ENCODE data around the gene PKDREJ. TPM values are rescaled to one million over a fixed set of nuclear protein-coding genes. Genes with fewer than 3 reads are reported as not detected.
"Not testable (repeated sequence)": the region's sequence is repeated elsewhere in the genome, so short reads cannot be mapped to it uniquely, and the experiment has no call there.

The PKDREJ gene
- total RNA-seq, 1 donor: not detected

- no peak overlapping the region for H3K4me2 ChIP-seq (ENCODE audit: insufficient read depth, low read length)
- H3K9me3 ChIP-seq (ENCODE audit: low read depth, low read length): no peaks in the 10 kb centered on the region
- H2AFZ ChIP-seq (ENCODE audit: low read length): no peak overlapping the region
- peaks cover 48% of the 10 kb centered on the region for H3K36me3 ChIP-seq (ENCODE audit: insufficient read depth, low read length)
- H3K27me3 ChIP-seq (ENCODE audit: insufficient read depth, low read length): no peaks in the 10 kb centered on the region
- H3K4me3 ChIP-seq (ENCODE audit: insufficient read depth, low read length): no peak overlapping the region
- peaks cover 6% of the 10 kb centered on the region for H3K4me1 ChIP-seq (ENCODE audit: insufficient read depth, low read length)
- H4K20me1 ChIP-seq (ENCODE audit: insufficient read depth, low read length): no peaks in the 10 kb centered on the region
- no peak for DNase-seq (ENCODE audit: insufficient read length, low spot score, missing footprints)
- peaks cover 10% of the 10 kb centered on the region for H3K79me2 ChIP-seq (ENCODE audit: insufficient read depth, low read length)
- H3K27ac ChIP-seq (ENCODE audit: low read depth, low read length): no peak overlapping the region
- TF ChIP-seq CTCF (IDR thresholded peaks at IDR 0.05; ENCODE audit: extremely low read depth, low read depth, low read length): no peak
Measured at GRCh38 chr22:46272196-46272595, 9.1 kb upstream of the PKDREJ start.

- H3K36me3 ChIP-seq (ENCODE audit: insufficient read depth, low read length): peaks cover 28% of the 10 kb centered on the region
- H3K4me2 ChIP-seq (ENCODE audit: insufficient read depth, low read length): no peak overlapping the region
- peak; percentile 51 for DNase-seq (ENCODE audit: insufficient read length, low spot score, missing footprints)
Measured at GRCh38 chr22:46269564-46269963, 6.4 kb upstream of the PKDREJ start.

GRCh38 chr22:46267431-46268279 lies 4.5 kb upstream of the PKDREJ start, which contains the start of gene TTC38:
Gene TTC38 (plus strand): TSS chr22:46268008. CDS start chr22:46268040, 32 bp downstream.
- no peaks in the 10 kb centered on the region for H4K20me1 ChIP-seq (ENCODE audit: insufficient read depth, low read length)
- peaks cover 6% of the 10 kb centered on the region for H3K4me1 ChIP-seq (ENCODE audit: insufficient read depth, low read length)
- TF ChIP-seq CTCF (IDR thresholded peaks at IDR 0.05; ENCODE audit: extremely low read depth, low read depth, low read length): no peak
- H3K9me3 ChIP-seq (ENCODE audit: low read depth, low read length): no peaks in the 10 kb centered on the region
- H3K27ac ChIP-seq (ENCODE audit: low read depth, low read length): peak within 1 kb of the TSS; percentile 49
- H3K36me3 ChIP-seq (ENCODE audit: insufficient read depth, low read length): peaks cover 10% of the 10 kb centered on the region
- peak within 1 kb of the TSS; percentile 90 for H2AFZ ChIP-seq (ENCODE audit: low read length)
- peak within 1 kb of the TSS; percentile 81 for H3K4me2 ChIP-seq (ENCODE audit: insufficient read depth, low read length)
- DNase-seq (ENCODE audit: insufficient read length, low spot score, missing footprints): peak; percentile 100
- H3K79me2 ChIP-seq (ENCODE audit: insufficient read depth, low read length): peaks cover 10% of the 10 kb centered on the region
- H3K27me3 ChIP-seq (ENCODE audit: insufficient read depth, low read length): peaks cover 6% of the 10 kb centered on the region
- H3K4me3 ChIP-seq (ENCODE audit: insufficient read depth, low read length): peak within 1 kb of the TSS; percentile 78

More at GRCh38 chr22:46269564-46269963, 6.4 kb upstream of the PKDREJ start:
- peaks cover 10% of the 10 kb centered on the region for H3K79me2 ChIP-seq (ENCODE audit: insufficient read depth, low read length)
- no peaks in the 10 kb centered on the region for H4K20me1 ChIP-seq (ENCODE audit: insufficient read depth, low read length)
- no peaks in the 10 kb centered on the region for H3K9me3 ChIP-seq (ENCODE audit: low read depth, low read length)
- H3K4me1 ChIP-seq (ENCODE audit: insufficient read depth, low read length): peaks cover 6% of the 10 kb centered on the region
- no peaks in the 10 kb centered on the region for H3K27me3 ChIP-seq (ENCODE audit: insufficient read depth, low read length)
- no peak overlapping the region for H3K4me3 ChIP-seq (ENCODE audit: insufficient read depth, low read length)
- no peak overlapping the region for H2AFZ ChIP-seq (ENCODE audit: low read length)
- no peak for TF ChIP-seq CTCF (IDR thresholded peaks at IDR 0.05; ENCODE audit: extremely low read depth, low read depth, low read length)
- H3K27ac ChIP-seq (ENCODE audit: low read depth, low read length): no peak overlapping the region

GRCh38 chr22:46265627-46266026 lies 2.5 kb upstream of the PKDREJ start:
- H3K36me3 ChIP-seq (ENCODE audit: insufficient read depth, low read length); H3K27ac ChIP-seq (ENCODE audit: low read depth, low read length); DNase-seq (ENCODE audit: insufficient read length, low spot score, missing footprints); H3K4me2 ChIP-seq (ENCODE audit: insufficient read depth, low read length); H3K4me3 ChIP-seq (ENCODE audit: insufficient read depth, low read length); H3K4me1 ChIP-seq (ENCODE audit: insufficient read depth, low read length); H3K9me3 ChIP-seq (ENCODE audit: low read depth, low read length); H4K20me1 ChIP-seq (ENCODE audit: insufficient read depth, low read length); H2AFZ ChIP-seq (ENCODE audit: low read length): not testable (repeated sequence)
- Histone ChIP-seq H3K27me3 (ENCODE audit: insufficient read depth, low read length) (peaks cover 27% of the 10 kb centered on the region), H3K79me2 (ENCODE audit: insufficient read depth, low read length) (peaks cover 10% of the 10 kb centered on the region)

GRCh38 chr22:46264520-46264919 lies 1.4 kb upstream of the PKDREJ start:
- not testable (repeated sequence) for H3K4me1 ChIP-seq (ENCODE audit: insufficient read depth, low read length); H3K4me2 ChIP-seq (ENCODE audit: insufficient read depth, low read length); H4K20me1 ChIP-seq (ENCODE audit: insufficient read depth, low read length); DNase-seq (ENCODE audit: insufficient read length, low spot score, missing footprints); H3K9me3 ChIP-seq (ENCODE audit: low read depth, low read length); H3K4me3 ChIP-seq (ENCODE audit: insufficient read depth, low read length); H2AFZ ChIP-seq (ENCODE audit: low read length); H3K36me3 ChIP-seq (ENCODE audit: insufficient read depth, low read length); H3K27ac ChIP-seq (ENCODE audit: low read depth, low read length)
- Histone ChIP-seq H3K79me2 (ENCODE audit: insufficient read depth, low read length) (peaks cover 10% of the 10 kb centered on the region), H3K27me3 (ENCODE audit: insufficient read depth, low read length) (peaks cover 27% of the 10 kb centered on the region)

Measured in osteoblast (primary cell).